GM23248 (cell line): Measurements from ENCODE around the gene TBC1D22A.

Experiments
- EZH2 ChIP-seq: fragments of 200-600 bp; sonication (generic); IDR thresholded peaks from 2 replicates; pipeline ENCODE4 v1.6.1; 2018; ENCODE audit warnings: antibody characterized with exemption, mild to moderate bottlenecking; ENCODE audit not compliant: insufficient read depth, poor library complexity, severe bottlenecking
- EZH2phosphoT487 ChIP-seq: fragments of 200-600 bp; sonication (generic); IDR thresholded peaks from 2 replicates; pipeline ENCODE4 v1.6.1; 2018; ENCODE audit warnings: antibody characterized with exemption, moderate library complexity, mild to moderate bottlenecking, low read depth; ENCODE audit not compliant: insufficient read depth

DNA sequence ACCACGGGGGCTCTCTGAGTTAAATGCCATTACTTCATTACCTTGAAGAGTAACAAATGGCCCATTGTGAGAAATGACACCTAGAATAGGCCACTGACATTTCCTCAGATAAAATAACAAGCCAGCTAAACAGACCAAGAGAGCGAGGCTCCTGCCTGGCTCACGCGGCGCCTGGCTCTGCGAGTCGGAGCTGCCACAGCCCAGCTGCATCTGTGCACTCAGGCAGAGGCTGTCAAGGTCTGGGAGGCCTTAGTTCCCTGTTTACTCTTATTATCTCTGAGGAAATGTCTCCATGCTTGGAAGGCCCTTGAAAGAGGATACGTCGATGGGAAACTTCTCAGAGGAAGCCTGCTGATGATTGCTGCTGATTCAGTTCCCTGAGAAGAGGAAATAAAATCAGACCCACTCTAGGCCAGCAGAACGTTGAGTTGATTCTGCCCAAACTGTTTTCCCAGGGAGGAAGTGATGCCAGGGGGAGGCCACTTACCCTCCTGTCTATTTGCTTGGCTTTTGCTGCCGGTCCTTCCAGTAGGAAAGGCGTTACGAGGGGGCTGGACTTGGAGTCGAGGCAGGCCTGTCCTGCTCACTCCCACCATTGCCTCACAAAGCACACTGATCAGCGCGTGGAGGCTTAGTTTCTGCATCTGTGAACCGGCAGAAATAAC, 208.8 kb downstream of the TBC1D22A start:
- TF ChIP-seq EZH2phosphoT487 (no peak), EZH2 (no peak)
